Measurements from ENCODE around the gene GGA1.
"Not testable (repeated sequence)": the region's sequence is repeated elsewhere in the genome, so short reads cannot be mapped to it uniquely, and the experiment has no call there.

GGA1 gene

GRCh38 chr22:37610153-37610475 lies 1.5 kb downstream of the GGA1 start:
- not testable (repeated sequence) for ATAC-seq

DNA sequence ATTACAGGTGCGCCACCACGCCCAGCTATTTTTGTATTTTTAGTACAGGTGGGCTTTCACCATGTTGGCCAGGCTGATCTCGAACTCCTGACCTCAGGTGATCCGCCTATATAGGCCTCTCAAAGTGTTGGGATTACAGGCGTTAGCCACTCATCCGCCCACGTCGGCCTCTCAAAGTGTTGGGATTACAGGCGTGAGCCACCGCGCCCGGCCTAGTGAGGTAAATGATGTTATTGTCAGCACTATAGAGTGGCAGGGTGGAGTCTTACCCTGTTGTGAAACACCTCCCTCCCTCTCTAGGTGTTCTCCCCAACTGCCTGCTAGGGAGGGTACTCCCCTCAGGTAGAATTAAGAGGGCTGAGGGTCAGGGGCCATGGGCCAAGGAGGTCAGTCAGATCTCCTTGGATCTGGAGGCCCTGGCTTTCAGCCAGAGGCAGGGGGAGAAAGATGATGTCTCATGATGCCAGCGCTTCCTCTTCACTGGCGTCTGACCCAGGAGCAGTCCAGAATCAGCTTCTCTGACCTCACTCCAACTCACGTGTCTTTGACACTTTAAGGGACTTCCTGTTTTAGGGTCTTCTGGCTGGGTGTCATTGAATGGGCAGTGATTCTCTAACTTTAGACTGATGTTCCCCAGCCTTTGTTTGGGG lies 2.0 kb downstream of the GGA1 start:
- ATAC-seq, result no peak

GRCh38 chr22:37611207-37611606 lies 2.6 kb downstream of the GGA1 start:
- ATAC-seq, result no peak

- ATAC-seq, result no peak
Measured at GRCh38 chr22:37616201-37617083, 7.8 kb downstream of the GGA1 start.

DNA sequence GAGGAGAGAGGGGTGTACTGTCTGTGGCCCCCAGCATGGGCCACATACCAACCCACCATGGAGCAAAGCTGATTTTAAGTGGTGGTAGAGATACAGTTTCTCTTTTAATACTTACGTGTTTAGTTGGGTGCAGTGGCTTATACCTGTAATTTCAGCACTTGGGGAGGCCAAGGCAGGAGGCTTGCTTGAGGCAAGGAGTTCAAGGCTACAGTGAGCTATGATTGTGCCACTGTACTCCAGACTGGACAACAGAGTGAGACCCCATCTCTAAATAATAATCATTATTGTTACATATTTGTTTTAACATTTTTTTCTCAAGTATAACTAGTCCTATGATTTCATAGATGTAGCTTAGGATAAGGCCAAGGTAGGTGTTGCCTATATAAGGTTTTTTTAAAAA lies 8.8 kb downstream of the GGA1 start:
- no peak for ATAC-seq

DNA sequence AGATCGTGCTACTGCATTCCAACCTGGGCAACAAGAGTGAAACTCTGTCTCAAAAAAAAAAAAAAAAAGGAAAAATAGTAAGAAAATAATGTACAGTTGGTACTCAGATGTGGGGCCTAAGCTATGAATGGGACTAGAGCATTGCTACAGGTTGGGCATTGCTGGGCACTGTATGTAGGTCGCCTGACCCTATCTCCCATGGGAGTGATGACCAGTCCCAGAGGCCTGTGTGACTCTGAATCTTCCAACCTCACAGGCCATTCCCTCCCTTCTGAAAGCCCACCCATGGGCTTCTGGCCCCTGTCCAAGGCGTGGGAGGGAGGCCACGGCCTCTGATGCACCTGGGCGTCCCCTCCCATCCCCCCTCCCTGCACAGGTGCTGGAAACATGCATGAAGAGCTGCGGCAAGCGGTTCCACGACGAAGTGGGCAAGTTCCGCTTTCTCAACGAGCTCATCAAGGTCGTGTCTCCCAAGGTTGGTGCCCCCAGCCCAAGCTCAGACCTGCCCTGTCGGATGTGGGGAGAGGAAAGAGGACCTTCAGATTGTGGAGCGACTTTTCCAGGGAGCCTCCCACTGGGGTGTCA lies 9.5 kb downstream of the GGA1 start:
- no peak for ATAC-seq

- ATAC-seq, result no peak
Measured at GRCh38 chr22:37618674-37619073, 10.0 kb downstream of the GGA1 start.

GRCh38 chr22:37619991-37620390 lies 11.4 kb downstream of the GGA1 start:
- no peak for ATAC-seq

DNA sequence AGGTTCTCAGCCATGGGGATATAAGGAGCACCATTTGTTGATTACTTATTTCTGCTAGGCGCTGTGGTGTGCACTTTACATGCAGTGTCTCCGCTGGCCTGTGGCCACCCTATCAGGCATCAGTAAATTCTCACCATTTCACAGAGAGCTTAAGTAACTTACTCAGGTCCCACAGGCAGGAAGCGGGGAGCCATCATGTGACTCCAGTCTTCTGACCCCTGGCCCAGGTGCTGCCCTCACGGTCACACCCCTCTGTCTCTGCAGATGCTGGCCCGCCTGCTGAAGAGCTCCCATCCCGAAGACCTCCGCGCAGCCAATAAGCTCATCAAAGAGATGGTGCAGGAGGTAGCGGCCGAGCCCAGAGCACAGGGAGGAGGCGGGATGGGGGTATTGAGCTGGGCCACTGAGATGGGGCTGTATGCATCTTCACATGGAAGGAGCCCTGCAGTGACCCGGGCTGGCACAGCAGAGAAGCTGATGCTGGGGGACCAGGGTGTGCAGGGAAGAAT lies 12.8 kb downstream of the GGA1 start:
- no peak for ATAC-seq

- ATAC-seq, result peak; percentile 73 to 82
Measured at GRCh38 chr22:37623075-37624016, 14.7 kb downstream of the GGA1 start.

DNA sequence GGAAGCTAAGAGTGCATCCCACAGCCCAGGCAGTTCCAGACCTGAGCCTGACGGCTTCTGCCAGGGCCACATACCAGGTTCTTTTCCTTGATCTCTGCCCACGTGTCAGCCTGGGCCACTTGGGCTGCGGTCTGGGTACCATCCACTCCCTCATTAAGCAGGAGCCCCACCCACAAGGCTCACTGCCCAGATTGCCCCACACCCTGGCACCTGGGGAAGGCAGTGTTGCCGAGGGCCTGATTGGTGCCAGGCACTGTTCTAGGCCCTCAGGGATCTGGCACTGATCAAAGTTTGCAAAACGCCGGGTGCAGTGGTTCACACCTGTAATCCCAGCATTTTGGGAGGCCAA lies 15.4 kb downstream of the GGA1 start:
- ATAC-seq, result no peak

- no peak for ATAC-seq
Measured at GRCh38 chr22:37624876-37625275, 16.2 kb downstream of the GGA1 start.

GRCh38 chr22:37625737-37626136 lies 17.1 kb downstream of the GGA1 start:
- no peak for ATAC-seq

DNA sequence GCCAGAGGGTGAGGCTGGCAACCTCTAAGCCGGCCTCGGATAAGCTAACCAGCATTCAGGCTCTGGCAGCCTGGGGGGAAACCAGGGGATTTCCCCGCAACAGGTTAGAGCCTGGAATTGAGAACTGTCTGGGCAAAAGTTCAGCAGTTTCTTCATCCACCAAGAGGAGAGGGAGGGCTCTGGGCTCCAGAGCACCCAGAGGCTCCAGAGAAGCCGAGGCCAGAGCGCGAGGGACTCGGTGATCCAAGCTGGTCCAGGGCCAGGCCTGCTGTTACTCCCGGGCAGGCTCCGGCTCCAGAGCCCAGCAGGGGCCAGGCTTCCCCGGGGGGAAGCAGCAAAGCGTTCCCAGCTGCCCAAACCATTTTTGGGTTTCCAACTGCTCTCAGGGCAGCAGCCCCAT lies 17.5 kb downstream of the GGA1 start:
- ATAC-seq, result no peak

DNA sequence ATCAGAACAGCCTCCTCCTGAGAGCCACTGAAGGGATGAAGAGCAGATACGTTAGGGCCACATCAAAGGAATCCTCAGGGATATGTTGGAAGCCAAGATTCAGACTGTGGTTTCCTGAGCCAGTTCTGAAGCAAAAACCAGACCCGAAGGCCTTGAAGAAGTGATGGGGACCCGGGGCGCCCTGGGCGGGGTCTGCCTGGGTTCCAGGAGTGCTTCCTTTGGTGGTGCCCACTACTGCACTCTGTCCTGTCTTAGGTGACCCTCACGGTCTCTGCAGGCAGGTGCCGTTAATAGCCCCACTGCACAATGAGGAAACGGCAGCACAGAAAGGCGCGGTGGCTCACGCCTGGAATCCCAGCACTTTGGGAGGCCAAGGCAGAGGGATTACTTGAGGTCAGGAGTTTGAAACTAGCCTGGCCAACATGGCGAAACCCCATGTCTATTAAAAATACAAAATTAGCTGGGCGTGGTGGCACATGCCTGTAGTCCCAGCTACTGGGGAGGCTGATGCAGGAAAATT lies 18.0 kb downstream of the GGA1 start:
- no peak for ATAC-seq

- peak; percentile 6 to 7 for ATAC-seq
Measured at GRCh38 chr22:37627121-37627520, 18.5 kb downstream of the GGA1 start.

DNA sequence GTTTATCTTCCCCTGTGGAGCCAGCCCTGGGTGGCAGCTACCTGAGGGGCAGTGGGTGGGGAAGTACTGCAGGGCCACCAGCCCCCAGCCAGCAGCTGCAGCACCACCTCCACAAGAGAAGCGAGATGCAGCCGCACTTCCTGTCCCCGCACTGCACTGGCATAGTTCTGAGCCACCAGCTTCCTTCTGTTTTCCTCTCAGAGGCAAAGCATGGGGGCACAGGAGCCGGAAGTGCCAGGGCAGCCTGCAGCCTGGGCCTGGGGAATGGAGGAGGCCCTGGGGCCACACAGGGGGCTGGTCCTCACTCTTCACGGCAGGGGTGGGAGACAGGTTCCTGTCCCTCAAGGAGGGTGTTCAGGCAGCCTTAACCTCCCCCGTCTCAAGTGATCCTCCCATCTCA lies 18.9 kb downstream of the GGA1 start:
- peak; percentile 61 to 67 for ATAC-seq

DNA sequence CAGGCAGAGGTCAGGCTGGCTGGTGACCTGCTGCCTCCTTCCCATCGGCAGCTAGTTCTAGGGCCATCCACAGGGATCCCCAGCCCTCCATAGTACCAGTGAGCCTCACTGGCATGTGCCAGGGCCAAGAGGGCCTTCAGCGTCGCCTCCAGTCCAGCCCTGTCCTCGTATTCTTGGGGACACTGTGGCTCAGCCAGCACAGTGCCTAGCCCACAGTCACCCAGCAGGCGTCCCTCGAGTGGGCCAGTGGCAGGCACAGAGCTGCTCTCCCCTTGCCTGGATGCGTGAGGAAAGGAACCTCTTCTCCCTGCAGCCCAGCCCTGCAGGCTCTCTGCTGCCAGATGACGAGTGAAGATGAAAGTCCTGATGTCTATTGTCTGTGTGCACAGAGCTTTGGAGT lies 20.2 kb downstream of the GGA1 start:
- no peak for ATAC-seq

DNA sequence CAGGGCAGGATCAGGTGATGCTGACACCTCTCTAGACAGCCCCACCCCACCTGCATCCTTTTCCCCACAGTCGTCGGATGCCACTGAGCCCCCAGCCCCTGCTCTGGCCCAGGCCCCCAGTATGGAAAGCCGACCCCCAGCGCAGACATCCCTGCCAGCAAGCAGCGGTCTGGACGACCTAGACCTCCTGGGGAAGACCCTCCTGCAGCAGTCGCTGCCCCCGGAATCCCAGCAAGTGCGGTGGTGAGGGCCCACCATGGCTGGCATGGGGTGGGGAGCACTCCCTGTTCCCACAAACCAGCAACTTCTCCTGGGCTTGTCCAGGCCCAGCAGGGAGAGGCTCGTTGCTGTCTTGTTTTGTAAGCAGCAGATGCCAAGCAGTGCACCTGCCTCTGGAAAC lies 21.3 kb downstream of the GGA1 start:
- no peak for ATAC-seq

- ATAC-seq, result no peak
Measured at GRCh38 chr22:37630839-37631435, 22.3 kb downstream of the GGA1 start.

DNA sequence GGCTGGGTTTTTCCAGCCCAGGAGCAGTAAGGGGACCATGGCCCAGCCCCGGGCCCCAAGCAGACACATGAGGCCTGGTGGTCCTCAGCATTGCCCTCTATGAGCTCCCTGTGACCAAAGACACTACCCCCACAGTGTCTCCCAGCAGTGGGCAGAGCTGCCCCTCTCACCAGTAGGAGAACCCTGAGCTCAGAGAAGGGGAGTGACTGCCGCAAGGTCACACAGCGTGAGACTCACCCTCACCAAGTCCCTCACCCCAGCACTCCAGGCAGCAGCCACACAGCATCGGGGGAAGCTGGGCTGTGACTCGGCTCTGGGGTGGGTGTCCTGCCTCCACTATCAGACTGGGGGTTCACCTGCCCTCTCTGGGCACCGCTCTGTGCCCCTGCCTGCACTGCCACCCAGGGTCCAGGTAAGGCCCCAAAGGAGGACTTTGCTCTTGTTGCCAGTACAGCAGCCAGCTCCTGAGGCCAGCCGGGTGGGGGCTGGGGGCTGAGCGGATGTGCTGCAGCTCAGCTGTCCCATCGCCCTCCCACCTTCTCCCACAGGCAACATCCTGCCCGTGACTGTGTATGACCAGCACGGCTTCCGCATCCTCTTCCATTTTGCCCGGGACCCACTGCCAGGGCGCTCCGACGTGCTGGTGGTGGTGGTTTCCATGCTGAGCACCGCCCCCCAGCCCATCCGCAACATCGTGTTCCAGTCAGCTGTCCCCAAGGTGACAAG lies 23.0 kb downstream of the GGA1 start:
- ATAC-seq, result no peak
